NOMO-1 (cell line): Measurements from ENCODE around the gene KCNJ4.

ENCODE experiments used
- DNase-seq, 2 experiments: peaks; one replicate each; lab custom pipeline; 2025; ENCODE audit not compliant: unreplicated experiment in 2 of 2; lab: John Stamatoyannopoulos, UW

The KCNJ4 gene

DNA sequence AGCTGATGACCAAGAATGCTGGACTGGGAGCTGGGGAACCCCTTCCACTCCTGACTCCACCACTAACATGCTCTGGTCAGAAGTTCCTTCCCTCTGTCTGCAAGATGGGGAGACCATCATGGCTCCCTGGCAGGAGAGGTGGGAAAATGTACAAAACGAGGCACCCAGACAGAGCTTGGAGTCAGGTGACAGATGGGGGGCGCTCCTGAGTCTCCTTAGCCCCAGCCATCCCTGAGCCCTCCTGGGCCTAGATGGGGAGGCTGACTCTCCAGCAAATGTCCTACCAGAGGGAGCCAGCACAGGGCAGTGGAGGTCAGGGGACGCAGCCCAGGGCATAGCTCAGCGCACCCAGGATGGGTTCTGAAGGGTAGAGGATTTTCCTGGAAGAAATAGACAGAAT is 20.0 kb downstream of the KCNJ4 start:
- no peak for DNase-seq

DNA sequence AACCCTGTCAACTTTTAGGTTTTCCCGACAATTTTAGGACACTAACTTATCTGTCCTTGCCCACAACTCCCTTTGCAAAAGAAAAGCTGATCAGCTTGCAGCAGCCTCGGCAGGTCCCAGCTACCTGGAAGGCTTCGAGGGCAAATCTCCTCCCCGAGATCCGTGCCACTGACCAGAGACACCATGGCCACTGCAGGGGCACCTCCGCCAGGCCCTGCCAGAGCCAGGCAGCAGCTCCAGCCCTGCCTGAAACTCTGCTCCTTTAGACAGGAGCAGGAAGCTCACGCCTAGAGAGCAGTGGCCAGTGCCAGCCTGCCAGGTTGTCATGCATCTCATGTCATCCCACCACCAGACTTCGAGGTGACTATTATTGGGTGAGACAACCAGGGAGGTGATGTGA is 21.1 kb downstream of the KCNJ4 start:
- no peak for DNase-seq

DNA sequence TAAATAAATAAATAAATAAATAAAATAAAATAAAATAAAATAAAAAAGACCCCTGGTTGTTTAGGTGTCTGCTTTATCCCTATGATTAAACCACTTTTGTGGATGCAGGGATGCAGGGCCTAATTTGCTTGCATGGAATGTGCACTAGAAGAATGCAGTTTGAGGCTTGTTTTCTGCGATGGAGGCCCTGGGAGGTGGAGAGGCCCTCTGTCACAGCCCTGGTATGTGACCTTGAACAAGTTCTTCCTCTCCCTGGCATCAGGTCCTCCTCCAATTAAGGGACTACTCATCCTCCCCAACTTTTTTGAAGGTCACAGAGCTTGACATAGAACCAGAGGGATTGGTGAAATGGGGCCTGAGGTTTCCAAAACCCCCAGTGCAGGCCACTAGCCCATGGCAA is 22.7 kb downstream of the KCNJ4 start:
- DNase-seq, result no peak

DNA sequence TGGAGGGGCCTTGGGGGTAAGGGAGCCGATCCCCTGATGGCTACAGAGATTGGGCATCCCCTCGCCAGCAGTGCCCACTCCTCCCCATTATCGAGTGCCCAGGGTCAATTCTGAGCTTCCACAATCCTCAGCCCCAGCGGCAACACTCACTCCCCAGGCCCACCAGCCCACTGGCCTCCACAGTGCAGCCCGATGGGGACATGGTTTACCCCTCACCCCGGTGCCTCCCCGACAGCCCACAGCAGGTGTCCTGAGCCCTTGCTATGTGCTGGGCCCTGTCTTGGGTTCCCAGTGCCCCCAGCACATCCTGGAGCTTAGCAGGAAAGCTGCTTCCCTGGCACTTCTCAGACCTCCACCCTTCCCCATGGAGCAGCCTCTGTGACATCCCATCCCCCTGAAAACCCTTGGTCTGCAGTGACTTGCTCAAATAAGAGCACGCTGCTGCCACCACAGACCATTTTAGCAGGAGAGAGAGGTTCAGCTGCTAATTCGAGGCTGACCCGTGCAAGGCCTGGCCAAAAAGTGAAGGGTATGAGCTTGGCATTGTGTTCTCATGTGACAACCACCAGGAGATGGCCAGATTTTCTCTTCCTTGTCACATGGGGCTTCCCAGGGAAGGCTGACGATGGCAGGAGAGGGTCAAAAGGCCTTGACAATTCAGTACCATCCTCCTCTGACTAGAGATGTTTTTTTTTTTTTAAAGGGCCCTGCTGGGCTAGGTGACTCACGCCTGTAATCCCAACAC is 23.6 kb downstream of the KCNJ4 start:
- DNase-seq, result no peak

DNA sequence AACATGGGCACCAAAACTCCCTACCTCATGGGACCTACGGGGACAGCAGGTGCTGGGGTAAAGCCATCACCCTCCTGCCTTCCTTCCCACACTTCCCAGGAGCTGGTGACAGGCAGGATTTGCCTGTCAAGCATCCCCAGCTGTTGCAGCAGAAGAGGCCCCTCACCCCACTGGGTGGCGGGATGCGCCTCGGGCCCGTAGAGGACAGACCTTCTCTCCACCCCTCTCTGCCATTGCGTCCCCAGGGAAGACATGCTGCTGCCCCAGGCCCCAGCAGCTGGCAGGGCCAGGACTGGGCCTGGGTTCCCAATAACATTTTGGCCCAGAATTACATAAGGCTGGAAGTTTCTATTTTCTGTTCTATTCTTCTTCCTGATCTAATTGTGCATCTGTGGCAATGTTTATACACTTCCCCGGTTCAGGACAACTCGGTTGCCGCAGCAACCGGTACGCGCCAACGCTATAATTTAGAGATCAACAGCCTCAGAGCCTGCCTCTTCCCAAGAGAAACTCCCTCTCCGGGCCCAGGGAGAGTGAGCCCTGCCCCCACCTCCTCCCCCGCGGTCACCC is 25.4 kb downstream of the KCNJ4 start:
- no peak for DNase-seq

DNA sequence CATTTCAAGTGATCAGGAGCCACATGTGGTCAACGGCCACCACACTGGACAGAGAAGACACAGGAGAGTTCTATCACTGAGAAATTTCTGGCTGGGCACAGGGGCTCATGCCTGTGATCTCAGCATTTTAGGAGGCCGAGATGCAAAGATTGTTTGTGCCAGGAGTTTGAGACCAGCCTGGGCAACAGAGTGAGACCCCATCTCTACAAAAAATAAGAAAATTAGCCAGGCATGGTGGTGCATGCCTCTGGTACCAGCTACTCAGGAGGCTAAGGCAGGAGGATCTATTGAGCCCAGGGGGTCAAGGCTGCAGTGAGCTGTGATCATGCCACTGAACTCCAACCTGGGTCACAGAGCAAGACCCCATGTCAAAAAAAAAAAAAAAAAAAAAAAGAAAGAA is 26.3 kb downstream of the KCNJ4 start:
- DNase-seq, result no peak

DNA sequence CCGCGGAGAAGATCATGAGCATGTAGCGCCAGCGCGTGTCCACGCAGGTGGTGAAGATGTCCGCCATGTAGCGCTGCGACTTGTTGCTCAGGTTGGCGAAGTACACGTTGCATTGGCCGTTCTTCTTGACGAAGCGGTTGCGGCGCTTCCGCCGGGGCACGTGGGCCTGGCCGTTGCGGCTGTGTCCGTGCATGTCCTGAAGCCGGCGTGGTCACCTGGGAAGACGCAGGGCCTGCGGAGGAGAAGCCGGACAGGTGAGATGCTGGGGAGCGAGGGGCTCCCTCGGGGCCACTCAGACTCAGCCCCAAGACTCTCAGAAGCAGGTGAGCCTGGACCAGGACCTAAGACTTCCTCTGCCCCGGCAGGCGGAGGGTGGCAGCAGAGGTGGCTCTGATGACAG is 27.1 kb downstream of the KCNJ4 start:
- DNase-seq, result no peak

DNA sequence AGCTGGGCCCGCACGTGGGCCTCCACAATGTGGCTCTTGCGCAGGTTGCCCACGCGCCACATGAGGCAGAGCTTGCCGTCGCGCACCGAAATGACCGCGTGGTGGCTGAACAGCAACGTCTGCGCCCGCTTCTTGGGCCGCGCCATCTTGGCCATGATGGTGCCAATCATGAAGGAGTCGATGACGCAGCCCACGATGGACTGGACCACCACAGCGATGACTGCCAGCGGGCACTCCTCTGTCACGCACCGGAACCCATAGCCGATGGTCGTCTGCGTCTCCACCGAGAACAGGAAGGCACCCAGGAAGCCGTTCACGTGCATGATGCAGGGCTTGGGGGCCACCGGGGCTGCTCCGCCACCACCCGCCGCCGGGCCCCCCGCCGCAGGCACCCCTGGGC is 27.5 kb downstream of the KCNJ4 start:
- DNase-seq, result no peak

DNA sequence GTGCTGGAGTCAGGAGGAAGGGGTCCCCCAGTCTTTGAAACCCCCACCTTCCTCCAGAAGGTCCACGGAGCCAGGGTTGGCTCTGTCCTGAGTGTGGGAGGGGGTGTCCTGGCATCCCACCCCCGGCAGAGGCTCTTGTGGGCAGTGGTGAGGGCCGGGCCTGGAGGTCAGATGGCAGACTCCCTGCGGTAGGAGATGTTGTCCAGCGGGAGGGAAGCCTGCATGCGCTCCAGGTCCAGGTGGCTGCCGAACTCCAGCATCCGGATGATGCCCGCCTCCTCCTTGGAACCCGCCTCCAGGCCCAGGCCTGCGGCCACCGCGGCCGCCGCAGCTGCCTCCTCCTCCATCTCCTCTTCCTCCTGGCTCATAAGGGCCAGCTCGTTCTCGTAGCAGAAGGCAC is 28.4 kb downstream of the KCNJ4 start:
- no peak for DNase-seq

DNA sequence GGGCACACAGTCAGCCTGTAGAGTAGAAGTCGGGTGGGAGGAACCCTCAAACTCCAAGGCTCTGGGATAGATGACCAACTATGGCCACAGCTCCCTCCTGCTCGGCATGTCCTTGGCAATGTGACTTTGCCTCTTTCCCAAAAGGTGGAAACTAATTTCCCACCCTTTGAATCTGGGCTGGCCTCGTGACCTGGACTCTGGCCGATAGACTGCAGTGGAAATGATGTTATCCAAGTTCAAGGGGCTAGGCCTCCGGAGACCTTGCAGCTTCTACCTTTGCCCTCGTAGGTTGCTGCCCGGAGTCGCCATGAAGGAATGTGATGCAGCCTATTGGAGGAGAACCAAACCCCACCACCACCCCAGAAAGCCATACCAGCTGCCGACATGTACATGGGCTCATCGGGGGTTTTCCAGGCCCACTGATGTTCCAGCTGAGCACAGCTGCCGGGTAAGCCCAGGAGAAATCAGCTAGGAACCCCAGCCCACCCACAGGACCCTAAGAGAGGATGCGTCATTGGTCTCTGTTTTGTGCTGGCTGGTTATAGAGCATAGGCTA is 30.4 kb downstream of the KCNJ4 start:
- no peak for DNase-seq

DNA sequence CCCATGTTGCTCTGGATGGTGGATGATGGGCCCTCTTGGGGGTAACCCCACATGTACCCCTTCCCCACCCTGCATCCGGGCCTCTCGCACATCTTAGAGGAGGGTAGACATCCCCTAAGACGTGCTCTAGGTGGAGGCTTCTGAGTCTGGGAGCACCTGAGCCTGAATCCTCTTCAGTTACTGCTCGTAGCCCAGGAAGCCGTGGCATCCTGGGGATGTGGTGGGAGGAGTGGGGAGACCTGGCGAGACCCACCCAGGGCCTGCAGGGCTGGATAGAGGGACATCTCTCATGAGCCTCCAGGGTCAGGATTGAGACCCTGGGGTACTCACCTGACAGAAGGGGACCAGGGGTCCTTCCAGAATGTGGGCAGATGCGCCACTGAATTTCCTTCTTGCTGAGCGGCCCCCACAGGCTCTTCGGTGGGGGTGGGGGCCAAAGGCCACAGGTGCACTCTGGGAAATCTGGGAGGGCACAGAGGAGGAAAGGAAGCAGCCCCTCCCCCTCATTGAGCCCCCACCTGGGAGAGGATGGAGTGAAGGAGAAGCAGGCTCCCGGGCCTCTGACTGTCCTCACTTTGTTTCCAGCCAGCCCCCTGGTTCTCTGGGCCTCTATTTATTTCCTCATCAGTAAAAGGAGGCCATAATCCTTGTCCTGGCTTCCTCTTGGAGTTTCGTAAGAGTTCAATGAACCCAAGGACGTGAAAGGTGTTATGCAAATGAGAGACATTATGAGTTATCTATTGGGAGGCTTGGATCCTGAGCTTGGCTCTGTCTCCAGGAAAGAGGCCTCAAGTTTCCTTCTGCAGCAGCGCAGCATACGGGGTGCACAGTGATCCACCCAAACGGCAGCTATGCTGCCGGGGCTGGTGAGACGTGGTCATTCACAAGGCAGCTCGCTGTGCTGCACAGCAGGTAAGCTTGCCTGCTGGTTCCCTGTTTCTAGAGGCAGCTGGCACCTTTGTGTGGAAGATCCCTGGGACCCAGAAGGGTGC is 31.2 kb downstream of the KCNJ4 start:
- peak; percentile 49 to 52 for DNase-seq

DNA sequence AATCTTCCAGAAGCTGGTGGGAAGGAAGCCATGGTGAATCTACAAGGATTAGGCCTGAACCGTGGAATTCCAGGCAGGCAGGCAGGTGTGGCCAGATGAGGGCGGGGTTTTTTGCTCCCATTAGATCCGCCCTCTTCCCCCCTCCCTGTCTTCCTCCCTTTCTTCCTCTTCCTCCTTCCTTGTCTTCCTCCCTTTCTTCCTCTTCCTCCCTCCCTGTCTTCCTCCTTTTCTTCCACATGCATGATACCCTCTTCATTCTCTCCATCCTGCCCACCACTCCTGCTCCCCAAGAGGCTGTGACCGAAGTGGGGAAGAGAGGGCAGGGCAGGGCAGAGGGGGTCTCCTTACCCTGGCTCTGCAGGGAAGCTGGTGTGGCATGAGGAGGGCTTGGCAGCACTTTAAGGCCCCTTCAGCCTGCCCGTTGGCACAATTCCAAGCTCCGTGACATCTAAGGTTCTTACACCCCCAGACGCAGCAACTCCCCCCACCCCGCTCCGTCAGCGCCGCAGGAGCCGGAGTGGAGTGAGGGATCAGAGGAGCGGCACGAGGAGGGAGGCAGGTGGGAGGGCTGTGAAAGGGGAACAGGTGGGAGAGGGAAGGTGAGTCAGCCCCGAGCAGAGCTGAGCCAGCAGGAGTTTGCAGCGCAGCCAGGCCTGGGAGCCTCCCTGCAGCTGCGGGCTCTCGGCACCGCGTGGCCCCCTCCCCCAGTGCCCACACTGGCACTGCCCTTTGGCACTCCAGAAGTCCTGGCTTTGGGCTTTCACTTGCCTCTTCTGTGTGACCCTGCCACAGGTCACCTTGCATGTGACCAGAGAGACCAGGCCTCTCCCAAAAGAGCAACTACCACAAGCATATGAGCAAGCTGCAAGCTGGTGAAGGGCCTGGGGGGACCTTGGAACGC is 32.1 kb downstream of the KCNJ4 start:
- no peak for DNase-seq

DNA sequence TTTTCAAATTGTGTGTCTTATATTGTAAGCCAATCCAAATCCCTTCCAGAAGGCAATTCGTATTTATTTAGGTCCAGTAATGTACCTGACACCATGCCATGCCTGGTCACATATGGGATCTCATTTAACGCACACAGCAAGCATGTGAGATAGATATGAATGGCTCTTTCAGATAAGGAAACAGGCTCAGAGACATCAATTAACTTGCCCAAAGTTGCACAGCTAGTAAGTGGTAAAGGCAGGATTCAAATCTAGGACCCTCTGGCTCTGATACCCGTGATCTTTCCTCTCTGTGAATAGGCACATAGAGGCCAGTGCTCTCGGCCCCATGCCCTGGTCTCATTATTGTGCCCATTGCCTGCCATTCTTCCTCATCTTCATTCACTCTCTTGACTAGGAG is 34.3 kb downstream of the KCNJ4 start:
- DNase-seq, result no peak

DNA sequence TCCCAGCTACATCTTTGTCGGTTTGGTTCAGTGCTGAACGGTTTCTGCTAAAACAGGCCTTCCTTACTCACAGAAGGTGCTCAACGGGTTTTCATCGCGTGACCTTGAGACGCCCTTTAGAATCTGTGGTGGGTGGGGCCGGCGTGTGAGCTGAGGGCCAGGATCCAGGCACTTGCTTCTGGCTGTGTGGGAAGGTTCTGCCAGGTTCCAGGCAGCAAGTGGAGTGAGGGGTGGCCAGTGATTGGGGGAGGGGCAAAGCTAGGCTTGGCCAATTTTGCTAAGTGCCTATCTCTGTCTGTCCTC is 35.2 kb downstream of the KCNJ4 start:
- DNase-seq, result no peak

DNA sequence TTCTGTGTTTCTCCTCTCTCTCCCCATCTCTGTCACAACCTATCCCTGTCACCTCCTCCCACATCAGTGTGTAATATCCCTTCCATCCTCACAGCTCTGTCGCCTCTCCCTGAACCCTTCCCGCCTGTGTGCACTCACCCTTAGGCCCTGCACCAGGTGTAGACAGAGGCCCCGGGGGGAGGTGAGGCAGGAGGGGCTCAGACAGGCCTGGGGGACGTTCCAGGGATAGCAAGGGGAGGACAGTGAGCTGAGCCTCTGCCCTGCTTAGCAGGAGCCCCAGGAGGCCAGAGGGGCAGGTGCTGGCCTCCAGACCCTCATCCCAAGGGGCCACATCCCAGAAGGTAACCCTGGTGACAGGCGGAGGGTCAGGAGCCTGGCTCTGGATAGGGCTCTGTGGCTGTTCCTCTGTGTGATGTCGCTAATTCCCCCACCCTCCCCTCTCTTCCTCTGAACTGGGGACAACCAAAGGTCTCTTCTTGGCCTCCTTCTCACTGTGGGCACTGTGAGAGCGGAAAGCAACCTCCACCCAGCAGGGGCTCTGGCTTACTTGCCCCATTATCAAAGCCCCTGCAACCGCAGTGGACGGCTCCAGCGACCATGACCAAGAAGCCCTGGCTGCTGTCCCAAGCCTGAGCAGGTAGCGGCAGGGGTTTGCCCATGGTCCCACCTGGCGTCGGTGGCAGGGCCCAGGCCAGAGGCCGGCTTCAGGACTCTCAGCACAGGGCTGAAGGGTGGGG is 35.7 kb downstream of the KCNJ4 start:
- no peak for DNase-seq

DNA sequence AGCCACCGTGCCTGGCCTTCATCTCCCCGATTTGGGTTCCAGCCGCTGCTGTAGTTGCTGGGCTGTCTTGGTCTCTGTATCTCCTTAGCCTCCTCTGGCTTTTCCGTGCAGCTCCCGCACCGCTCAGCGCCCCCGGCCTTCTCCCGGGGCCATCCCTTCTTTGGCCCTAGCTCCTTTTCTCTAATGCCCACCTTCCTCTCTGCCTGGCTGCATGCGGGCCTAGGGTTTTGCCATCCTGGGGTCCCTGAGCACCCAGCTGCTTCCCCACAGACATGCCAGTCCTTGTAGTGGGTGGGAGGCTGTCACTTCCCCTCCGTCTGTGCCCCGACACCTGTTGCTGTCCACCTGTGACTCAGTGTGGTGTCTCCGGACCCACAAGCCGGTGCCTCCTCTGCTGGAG is 36.4 kb downstream of the KCNJ4 start:
- no peak for DNase-seq

DNA sequence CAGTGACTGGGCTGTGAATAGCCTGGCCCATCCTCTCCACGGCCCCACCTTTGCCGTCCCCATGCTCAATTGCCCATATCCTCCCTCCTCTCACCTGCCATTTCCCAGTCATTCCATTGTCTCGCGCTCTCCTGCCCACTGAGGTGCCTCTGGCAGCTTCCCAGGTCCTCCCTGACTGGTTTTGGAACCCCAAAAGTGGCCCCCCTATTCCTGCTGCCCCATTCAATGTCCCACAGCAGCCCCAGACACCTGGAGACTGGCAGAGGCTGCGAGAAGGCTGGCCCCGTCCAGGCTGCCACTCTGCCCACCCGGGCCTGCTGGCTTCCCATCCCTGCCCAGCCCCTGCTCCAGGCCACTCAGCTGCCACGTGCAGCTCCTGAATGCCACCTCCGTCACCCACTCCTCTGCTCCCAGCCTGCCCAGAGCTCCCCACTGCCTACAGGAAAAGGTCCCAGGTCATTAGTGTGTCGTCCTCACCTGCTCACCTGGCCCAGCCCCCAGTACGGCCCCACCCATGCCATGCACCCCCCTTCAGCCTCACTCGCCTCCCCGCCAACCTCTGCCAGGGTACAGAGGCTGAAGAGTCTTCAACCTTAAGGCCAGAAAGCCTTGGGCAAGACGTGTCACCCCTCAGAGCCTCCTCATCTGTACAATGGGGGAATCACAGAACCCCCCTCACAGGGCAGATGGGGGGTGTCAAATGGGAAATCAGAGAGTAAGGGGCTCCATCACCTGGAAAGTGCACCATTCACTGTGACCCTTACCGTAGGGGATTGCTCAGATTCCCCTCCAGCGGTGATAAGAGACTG is 37.5 kb downstream of the KCNJ4 start:
- no peak for DNase-seq

DNA sequence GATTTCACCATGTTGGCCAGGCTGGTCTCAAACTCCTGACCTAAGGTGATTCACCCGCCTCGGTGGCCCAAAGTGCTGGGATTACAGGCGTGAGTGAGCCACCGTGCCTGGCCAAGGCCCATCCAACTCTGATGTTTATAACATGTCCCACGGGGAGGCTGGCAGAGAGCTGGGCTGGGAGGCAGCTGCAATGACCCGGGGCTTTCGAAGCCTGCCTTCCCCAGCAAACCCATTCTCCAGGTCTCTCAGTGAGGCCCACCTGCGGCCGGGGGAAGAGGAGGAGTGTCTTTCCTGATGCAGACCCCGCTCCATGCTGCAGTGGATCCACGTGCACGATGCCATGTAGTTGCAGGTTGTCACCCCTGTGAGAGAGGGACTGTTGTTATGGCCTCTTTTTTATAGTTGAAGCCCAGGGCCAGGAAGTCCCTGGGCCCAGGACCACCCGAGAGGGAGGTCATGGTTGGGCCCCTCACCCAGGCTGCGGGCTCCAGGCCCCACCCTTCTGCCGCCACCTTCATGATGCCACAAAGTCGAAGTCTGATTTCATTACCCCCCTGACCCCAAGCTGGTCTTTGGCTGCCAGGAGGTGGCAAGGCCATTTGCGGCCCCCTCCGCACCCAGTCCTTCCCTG is 38.3 kb downstream of the KCNJ4 start:
- DNase-seq, result no peak
